KMS-11 (cell line): ENCODE results near the gene CCNG2.

Experiments
- H2AFZ ChIP-seq: fragments of 200-600 bp; sonication (generic); 2 replicates; pipeline ENCODE4 v1.6.1; 2016; ENCODE audit warnings: antibody characterized with exemption, mixed run types, low read depth
- H3K27ac ChIP-seq: fragments of 200-600 bp; sonication (generic); 2 replicates; pipeline ENCODE4 v1.6.1; 2016; ENCODE audit warnings: mild to moderate bottlenecking, mixed run types
- H3K27me3 ChIP-seq: fragments of 200-600 bp; sonication (generic); 2 replicates; pipeline ENCODE4 v1.6.1; 2017; ENCODE audit warnings: mild to moderate bottlenecking, low read depth, mixed run types, moderate library complexity; ENCODE audit not compliant: insufficient read depth
- H3K36me3 ChIP-seq: fragments of 200-600 bp; sonication (generic); 2 replicates; pipeline ENCODE4 v1.6.1; 2017; ENCODE audit warnings: mild to moderate bottlenecking, mixed run types; ENCODE audit not compliant: insufficient read depth
- H3K4me1 ChIP-seq: fragments of 200-600 bp; sonication (generic); 2 replicates; pipeline ENCODE4 v1.6.1; 2016; ENCODE audit warnings: mild to moderate bottlenecking, low read depth, mixed run types; ENCODE audit not compliant: poor library complexity, severe bottlenecking
- H3K4me2 ChIP-seq: fragments of 200-600 bp; sonication (generic); 2 replicates; pipeline ENCODE4 v1.7.0; 2016; ENCODE audit warnings: mild to moderate bottlenecking, mixed run types
- H3K4me3 ChIP-seq: fragments of 200-600 bp; sonication (generic); IDR thresholded peaks from 2 replicates; pipeline ENCODE4 v1.6.1; 2017; ENCODE audit warnings: low read depth, low read length, mixed read lengths; ENCODE audit not compliant: insufficient read depth
- H3K79me2 ChIP-seq: fragments of 200-600 bp; sonication (generic); 2 replicates; pipeline ENCODE4 v1.6.1; 2016; ENCODE audit warnings: low read depth, mixed run types; ENCODE audit not compliant: insufficient read depth
- H3K9ac ChIP-seq: fragments of 200-600 bp; sonication (generic); 2 replicates; pipeline ENCODE4 v1.6.1; 2016; ENCODE audit warnings: mild to moderate bottlenecking, mixed run types
- H4K20me1 ChIP-seq: fragments of 200-600 bp; sonication (generic); 2 replicates; pipeline ENCODE4 v1.6.1; 2016; ENCODE audit warnings: mild to moderate bottlenecking, mixed run types; ENCODE audit not compliant: insufficient read depth
- CTCF ChIP-seq: fragments of 200-600 bp; sonication (generic); conservative IDR thresholded peaks from 2 replicates; pipeline ENCODE4 v1.6.1; 2017; ENCODE audit warnings: low read depth, mild to moderate bottlenecking, antibody characterized with exemption, low read length, moderate library complexity, mixed read lengths

CCNG2 gene

GRCh38 chr4:77120886-77121508 is 36.0 kb upstream of the CCNG2 start:
- Histone ChIP-seq H3K79me2 (no peaks in the 10 kb centered on the region), H3K4me3 (no peak overlapping the region), H2AFZ (no peak overlapping the region), H3K27me3 (no peaks in the 10 kb centered on the region), H4K20me1 (no peaks in the 10 kb centered on the region), H3K36me3 (no peaks in the 10 kb centered on the region), H3K9ac (no peak overlapping the region), H3K4me1 (no peaks in the 10 kb centered on the region), H3K4me2 (no peak overlapping the region), H3K27ac (no peak overlapping the region)
- no peak for TF ChIP-seq CTCF

GRCh38 chr4:77121736-77122240 is 35.2 kb upstream of the CCNG2 start:
- no peaks in the 10 kb centered on the region for H3K36me3 ChIP-seq
- no peak overlapping the region for H3K4me2 ChIP-seq
- TF ChIP-seq CTCF: no peak
- no peaks in the 10 kb centered on the region for H3K79me2 ChIP-seq
- H3K27ac ChIP-seq: no peak overlapping the region
- H4K20me1 ChIP-seq: no peaks in the 10 kb centered on the region
- no peak overlapping the region for H2AFZ ChIP-seq
- H3K9ac ChIP-seq: no peak overlapping the region
- no peaks in the 10 kb centered on the region for H3K27me3 ChIP-seq
- no peaks in the 10 kb centered on the region for H3K4me1 ChIP-seq
- H3K4me3 ChIP-seq: no peak overlapping the region

GRCh38 chr4:77122656-77123055 is 34.4 kb upstream of the CCNG2 start:
- TF ChIP-seq CTCF: no peak

GRCh38 chr4:77123411-77123810 is 33.6 kb upstream of the CCNG2 start:
- Histone ChIP-seq H3K27me3 (no peaks in the 10 kb centered on the region), H3K9ac (no peak overlapping the region), H3K4me1 (no peaks in the 10 kb centered on the region), H3K36me3 (no peaks in the 10 kb centered on the region), H3K79me2 (no peaks in the 10 kb centered on the region), H3K4me3 (no peak overlapping the region), H4K20me1 (no peaks in the 10 kb centered on the region), H2AFZ (no peak overlapping the region), H3K27ac (no peak overlapping the region), H3K4me2 (no peak overlapping the region)
- TF ChIP-seq CTCF: no peak

More at GRCh38 chr4:77122656-77123055, 34.4 kb upstream of the CCNG2 start:
- H3K9ac ChIP-seq: no peak overlapping the region
- no peak overlapping the region for H3K27ac ChIP-seq
- H3K4me2 ChIP-seq: no peak overlapping the region
- no peaks in the 10 kb centered on the region for H3K36me3 ChIP-seq
- no peaks in the 10 kb centered on the region for H4K20me1 ChIP-seq
- no peak overlapping the region for H2AFZ ChIP-seq
- H3K79me2 ChIP-seq: no peaks in the 10 kb centered on the region
- H3K4me1 ChIP-seq: no peaks in the 10 kb centered on the region
- no peak overlapping the region for H3K4me3 ChIP-seq
- no peaks in the 10 kb centered on the region for H3K27me3 ChIP-seq
